ENCODE results near the gene OTOR.

- no peak for TF ChIP-seq NFATC3 (CRISPR knock-in tag; IDR thresholded peaks at IDR 0.05)
- TF ChIP-seq WIZ (CRISPR knock-in tag; IDR thresholded peaks at IDR 0.05): no peak
- no peak for TF ChIP-seq ZKSCAN8 (CRISPR knock-in tag; IDR thresholded peaks at IDR 0.05; ENCODE audit: borderline replicate concordance)
- TF ChIP-seq ATF2 (CRISPR knock-in tag; IDR thresholded peaks at IDR 0.05): no peak
- no peak for TF ChIP-seq NFRKB (IDR thresholded peaks at IDR 0.05)
- TF ChIP-seq EP300 (IDR thresholded peaks at IDR 0.05; ENCODE audit: low read depth in 2 of 2, low read length in 2 of 2): no peak
- TF ChIP-seq EP300 (CRISPR knock-in tag; IDR thresholded peaks at IDR 0.05; ENCODE audit: borderline replicate concordance): no peak
- no peak for TF ChIP-seq CTCF (CRISPR knock-in tag; IDR thresholded peaks at IDR 0.05)
These were observed 10.5 kb downstream of the OTOR start for GRCh38 chr20:16758454-16759180.

Data from HepG2 (cell line).